Muscle of leg (tissue), 16 donors: Measurements from ENCODE around the gene VSIG10L2. TPM values are rescaled to one million over a fixed set of nuclear protein-coding genes. Genes with fewer than 3 reads are reported as not detected.
"Not testable (repeated sequence)": the region's sequence is repeated elsewhere in the genome, so short reads cannot be mapped to it uniquely, and the experiment has no call there.

Experiments
- DNase-seq: peaks from one replicate; pipeline ENCODE4 v3.0.0; 2013
- H3K27ac ChIP-seq: one replicate; pipeline ENCODE4 v1.5.1; 2013; ENCODE audit warnings: mild to moderate bottlenecking, low read length, control low read depth
- H3K27me3 ChIP-seq: one replicate; pipeline ENCODE4 v1.6.1; 2013; ENCODE audit warnings: low read length; ENCODE audit not compliant: control insufficient read depth, insufficient read depth
- H3K36me3 ChIP-seq: one replicate; pipeline ENCODE4 v1.6.1; 2013; ENCODE audit warnings: low read length; ENCODE audit not compliant: control insufficient read depth, insufficient read depth
- H3K4me1 ChIP-seq: one replicate; pipeline ENCODE4 v1.6.1; 2013; ENCODE audit warnings: low read length; ENCODE audit not compliant: control insufficient read depth, insufficient read depth
- H3K4me3 ChIP-seq: one replicate; pipeline ENCODE4 v1.5.1; 2013; ENCODE audit warnings: low read length, control low read depth
- H3K9me3 ChIP-seq: replicated peaks from 2 replicates; pipeline ENCODE4 v1.6.1; 2013; ENCODE audit warnings: low read depth, low read length; ENCODE audit not compliant: control insufficient read depth
- WGBS: methylation state at CpG from one replicate; pipeline ENCODE4 v1.1.5; 2013; ENCODE audit warnings: missing lambda C conversion rate; ENCODE audit not compliant: insufficient coverage; 5-methylcytosine and 5-hydroxymethylcytosine counted together
- long read RNA-seq, 11 donors: transcript quantifications; one replicate each; lab custom pipeline, GENCODE V29; 2026
- polyA plus RNA-seq, 8 donors: library from polyadenylated mRNA; unstranded; fragments of 120-200 nt; gene quantifications; one replicate each; pipeline versions ENCODE4 v1.2.1 to v1.2.3, GENCODE V29; 2013; ENCODE audit warnings: inconsistent platforms in 1 of 8, low replicate concordance in 1 of 8; ENCODE audit not compliant: insufficient read length in 8 of 8, insufficient read depth in 1 of 8
- total RNA-seq: library from RNA; stranded (reverse); fragments of 120-200 nt; gene quantifications from one replicate; pipeline ENCODE4 v1.2.4, GENCODE V29; 2013

The VSIG10L2 gene
- 0.27 TPM for total RNA-seq
- polyA plus RNA-seq: under 1 TPM in 2 of 8 donors, not detected in 6; 0.03 to 0.04 TPM
- long read RNA-seq, donor 1: 0 reads
- long read RNA-seq, donor 2: 0 reads
- long read RNA-seq, donor 3, partial matches to known transcripts: 0 of 5 reads
- long read RNA-seq, donor 3, other reads (novel, unspliced or antisense): 5 of 5 reads
- long read RNA-seq, donor 4: 0 reads
- long read RNA-seq, donor 5, partial matches to known transcripts: 26 of 26 reads
- long read RNA-seq, donor 5, other reads (novel, unspliced or antisense): 0 of 26 reads
- long read RNA-seq, donor 6: 0 reads
- long read RNA-seq, donor 7: 0 reads
- long read RNA-seq, donor 8: 0 reads
- long read RNA-seq, donor 9: 0 reads
- long read RNA-seq, donor 10, partial matches to known transcripts: 9 of 9 reads
- long read RNA-seq, donor 10, other reads (novel, unspliced or antisense): 0 of 9 reads
- long read RNA-seq, donor 11: 0 reads

DNA sequence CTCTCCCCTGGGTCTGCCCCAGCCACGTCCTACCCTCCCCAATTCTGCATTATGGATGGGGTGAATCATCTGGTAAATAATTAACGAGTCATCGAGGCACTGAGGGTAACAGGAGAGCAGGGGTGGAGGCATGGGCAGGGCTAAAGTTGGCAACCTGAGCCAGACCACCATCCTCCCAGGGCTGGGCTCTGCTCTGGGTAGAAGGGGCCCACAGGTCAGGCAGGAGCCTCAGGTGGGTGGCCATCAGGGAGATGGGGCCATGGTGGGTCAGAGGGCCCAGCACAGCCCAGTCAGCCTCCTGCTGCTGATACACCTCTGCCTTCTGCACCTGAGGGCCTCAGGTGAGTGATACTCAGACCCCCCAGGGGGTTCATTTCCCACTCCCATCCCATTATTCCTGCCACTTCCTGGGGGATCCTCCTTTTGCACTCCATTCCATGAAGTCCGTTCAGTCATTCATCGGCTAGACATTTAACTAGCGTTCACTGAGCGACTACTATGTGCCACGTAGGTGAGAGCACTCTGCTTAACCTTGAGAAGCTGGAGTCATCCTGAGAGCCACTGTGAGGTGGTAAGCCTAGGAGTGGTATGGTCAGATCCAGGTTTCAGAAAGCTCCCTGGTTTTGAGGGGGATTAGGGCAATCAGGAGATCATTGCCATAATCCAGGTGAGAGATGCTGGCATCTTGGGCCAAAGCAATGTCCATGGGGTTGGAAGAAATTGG, at the start of gene VSIG10L2:
Gene VSIG10L2, plus strand, starts transcription at position 248 of the 724 bp plus-strand sequence. Its CDS starts 12 bp downstream, at position 260.
- Histone ChIP-seq H3K27ac (no peak within 1 kb of the TSS), H3K9me3 (no peaks in the 10 kb centered on the region), H3K4me1 (peaks cover 32% of the 10 kb centered on the region), H3K4me3 (no peak within 1 kb of the TSS), H3K27me3 (peaks cover 5% of the 10 kb centered on the region), H3K36me3 (no peaks in the 10 kb centered on the region)
- 100% methylated on average over 5 of the region's 8 CpGs for WGBS
- DNase-seq: no peak

DNA sequence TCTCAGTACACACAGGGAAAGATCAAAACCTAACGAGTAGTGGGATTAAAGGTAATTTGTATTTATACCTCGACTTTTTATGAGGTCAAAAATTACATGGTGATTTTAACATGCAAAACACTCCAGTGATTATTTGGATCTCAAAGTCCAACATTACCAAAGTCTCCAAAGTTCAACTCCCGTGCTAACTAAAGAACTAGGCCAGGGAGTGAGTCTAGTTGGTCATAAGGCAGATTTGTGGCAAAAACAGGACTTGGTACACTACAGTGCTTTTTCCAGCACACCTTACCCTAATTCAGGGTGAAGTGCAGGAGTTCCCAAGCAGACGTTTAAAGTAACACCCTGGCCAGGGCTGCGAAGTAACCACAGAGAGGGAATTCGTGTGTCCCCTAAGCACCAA, 44.0 kb upstream of the VSIG10L2 start:
- WGBS: 66% methylated on average over 3 of the region's 6 CpGs
- DNase-seq: no peak
- no peak overlapping the region for H3K4me3 ChIP-seq
- no peak overlapping the region for H3K27ac ChIP-seq
- peaks cover 13% of the 10 kb centered on the region for H3K36me3 ChIP-seq
- H3K27me3 ChIP-seq: peaks cover 10% of the 10 kb centered on the region
- no peaks in the 10 kb centered on the region for H3K9me3 ChIP-seq
- peaks cover 20% of the 10 kb centered on the region for H3K4me1 ChIP-seq

- Histone ChIP-seq H3K4me1 (peaks cover 20% of the 10 kb centered on the region), H3K27me3 (peaks cover 10% of the 10 kb centered on the region), H3K9me3 (no peaks in the 10 kb centered on the region), H3K27ac (peak overlapping the region; percentile 82), H3K4me3 (peak overlapping the region; percentile 50), H3K36me3 (peaks cover 13% of the 10 kb centered on the region)
- no peak for DNase-seq
- WGBS: no CpG with 5 or more reads among the region's 20 CpGs
Measured at GRCh38 chr11:125902277-125902926, 43.4 kb upstream of the VSIG10L2 start.

GRCh38 chr11:125902927-125903710, 42.7 kb upstream of the VSIG10L2 start, which contains the start of gene PUS3:
Gene PUS3, minus strand, starts transcription at chr11:125903206. Its CDS starts 6,922 bp downstream, at chr11:125896284.
- peak; percentile 97 for DNase-seq
- Histone ChIP-seq H3K4me1 (peaks cover 20% of the 10 kb centered on the region), H3K36me3 (peaks cover 13% of the 10 kb centered on the region), H3K4me3 (peak within 1 kb of the TSS; percentile 50), H3K9me3 (no peaks in the 10 kb centered on the region), H3K27ac (peak within 1 kb of the TSS; percentile 82), H3K27me3 (peaks cover 10% of the 10 kb centered on the region)
- WGBS: 0% methylated on average over 9 of the region's 31 CpGs

DNA sequence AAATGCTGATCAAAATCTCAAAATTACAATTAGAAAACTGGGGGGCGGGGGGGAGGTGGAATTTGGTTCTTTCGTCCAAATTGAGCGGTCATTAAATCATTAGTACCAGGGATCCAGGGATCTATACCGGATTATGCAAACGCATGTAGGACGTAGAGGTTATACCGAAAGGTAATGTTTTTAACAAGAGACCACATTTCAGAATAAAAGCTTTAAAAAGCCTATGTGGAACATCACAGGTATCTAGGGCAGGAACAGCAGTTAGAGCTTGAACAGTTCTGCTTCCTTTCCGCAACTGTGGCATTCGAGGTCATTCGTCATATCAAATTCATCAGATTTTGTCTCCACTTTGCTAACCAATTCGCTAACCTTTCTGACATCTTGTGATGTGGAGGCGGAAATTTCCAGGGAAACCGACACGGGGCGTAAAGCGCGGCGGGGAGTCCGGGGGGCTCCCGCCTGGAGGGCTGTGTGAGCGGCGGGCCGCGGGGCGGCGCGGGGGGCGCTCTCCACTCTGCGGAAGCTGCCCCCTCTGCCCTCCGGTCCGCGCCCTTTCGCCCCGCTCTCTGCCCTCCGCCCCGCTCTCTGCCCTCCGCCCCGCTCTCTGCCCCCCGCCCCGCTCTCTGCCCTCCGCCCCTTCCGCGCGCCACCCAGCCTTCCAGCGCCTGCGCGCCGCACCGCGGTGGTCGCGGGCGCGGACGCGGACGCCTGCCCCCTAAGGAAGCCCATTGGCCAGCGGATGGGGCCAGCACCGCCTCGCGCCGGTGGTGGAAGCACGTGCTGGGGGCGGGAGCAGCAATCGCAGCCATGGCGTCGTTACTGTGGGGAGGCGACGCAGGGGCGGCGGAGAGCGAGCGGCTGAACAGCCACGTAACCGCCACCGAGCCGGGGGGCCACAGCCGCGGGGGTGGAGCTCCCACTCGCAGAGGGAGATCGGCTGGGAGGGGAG, 41.9 kb upstream of the VSIG10L2 start, which contains the start of gene DDX25:
Gene DDX25, plus strand, starts transcription at position 798 of the 949 bp plus-strand sequence. Its CDS starts 10 bp downstream, at position 808.
- WGBS: under 1% methylated on average over 73 of the region's 81 CpGs
- H3K4me1 ChIP-seq: peaks cover 20% of the 10 kb centered on the region
- no peaks in the 10 kb centered on the region for H3K9me3 ChIP-seq
- no peak within 1 kb of the TSS for H3K27ac ChIP-seq
- peaks cover 10% of the 10 kb centered on the region for H3K27me3 ChIP-seq
- peak within 1 kb of the TSS; percentile 18 for H3K4me3 ChIP-seq
- peaks cover 12% of the 10 kb centered on the region for H3K36me3 ChIP-seq
- DNase-seq: peak; percentile 44

DNA sequence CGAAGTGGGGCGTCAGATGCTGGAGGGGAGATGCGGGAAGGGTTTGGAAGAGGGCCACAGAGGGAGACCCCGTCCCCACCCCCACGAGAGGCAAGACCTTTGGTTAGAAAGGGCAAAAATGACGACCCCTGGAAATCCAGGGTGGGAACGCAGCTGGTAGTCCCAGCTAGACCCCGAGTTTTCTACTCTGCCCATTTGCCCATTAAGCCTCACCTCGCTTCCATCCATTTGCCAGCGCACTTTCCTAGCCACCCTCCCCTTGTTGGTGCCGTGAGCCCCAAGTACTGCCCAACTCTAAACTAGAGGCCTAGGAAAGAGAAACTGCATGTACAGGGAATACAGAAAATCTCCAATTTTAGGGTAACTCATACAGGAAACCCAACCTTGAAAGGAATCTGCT, 41.2 kb upstream of the VSIG10L2 start:
- DNase-seq: no peak
- peaks cover 20% of the 10 kb centered on the region for H3K4me1 ChIP-seq
- H3K4me3 ChIP-seq: no peak overlapping the region
- peaks cover 6% of the 10 kb centered on the region for H3K36me3 ChIP-seq
- peaks cover 10% of the 10 kb centered on the region for H3K27me3 ChIP-seq
- WGBS: 52% methylated on average over 6 of the region's 11 CpGs
- no peaks in the 10 kb centered on the region for H3K9me3 ChIP-seq
- no peak overlapping the region for H3K27ac ChIP-seq

DNA sequence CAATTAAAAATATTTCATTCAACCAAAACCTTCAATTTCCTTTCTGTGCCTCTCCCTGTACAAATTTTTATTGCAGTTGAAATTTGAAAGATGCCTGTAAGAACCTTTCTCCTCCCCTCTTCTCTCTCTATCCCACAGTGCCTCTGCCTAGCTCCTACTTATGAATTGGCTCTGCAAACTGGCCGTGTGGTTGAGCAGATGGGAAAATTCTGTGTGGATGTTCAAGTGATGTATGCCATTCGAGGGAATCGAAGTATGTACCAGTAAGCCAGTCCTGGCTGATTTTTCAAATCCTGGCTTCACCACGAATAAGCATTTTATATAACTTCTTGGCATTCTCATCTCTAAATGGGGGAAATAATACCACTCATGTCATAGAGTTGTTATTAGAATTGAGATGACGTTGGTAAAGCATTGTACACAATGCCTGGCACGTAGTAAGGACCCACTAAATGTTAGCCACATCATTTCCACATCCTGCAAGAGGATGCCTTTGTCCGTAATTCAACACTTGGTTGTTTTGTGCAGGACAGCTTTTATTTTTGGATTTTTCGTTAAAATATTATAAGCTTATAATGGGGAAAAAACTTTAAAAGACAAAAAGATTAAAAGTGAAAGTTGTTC, 35.5 kb upstream of the VSIG10L2 start:
- no peak for DNase-seq
- H3K36me3 ChIP-seq: no peaks in the 10 kb centered on the region
- no peak overlapping the region for H3K27ac ChIP-seq
- H3K9me3 ChIP-seq: no peaks in the 10 kb centered on the region
- no peak overlapping the region for H3K4me3 ChIP-seq
- no CpG with 5 or more reads among the region's 8 CpGs for WGBS
- no peaks in the 10 kb centered on the region for H3K4me1 ChIP-seq
- no peaks in the 10 kb centered on the region for H3K27me3 ChIP-seq

DNA sequence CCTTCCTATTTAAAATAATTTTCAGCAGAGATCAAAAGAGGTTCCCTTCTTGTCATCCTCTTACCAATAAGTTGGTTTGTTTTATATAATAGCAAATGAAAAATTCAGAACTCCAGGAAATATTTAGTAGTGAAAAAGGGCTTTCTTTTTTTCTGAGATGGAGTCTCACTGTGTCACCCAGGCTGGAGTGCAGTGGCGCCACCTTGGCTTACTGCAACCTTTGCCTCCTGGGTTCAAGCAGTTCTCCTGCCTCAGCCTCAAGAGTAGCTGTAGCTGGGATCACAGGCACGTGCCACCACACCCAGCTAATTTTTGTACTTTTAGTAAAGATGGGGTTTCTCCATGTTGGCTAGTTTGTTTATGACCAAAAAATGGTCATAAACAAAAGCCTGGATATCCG, 31.2 kb upstream of the VSIG10L2 start:
- H3K4me3 ChIP-seq, DNase-seq, H3K4me1 ChIP-seq, H3K27me3 ChIP-seq, H3K9me3 ChIP-seq, H3K36me3 ChIP-seq, H3K27ac ChIP-seq: not testable (repeated sequence)
- 100% methylated on average over 1 of the region's 3 CpGs for WGBS
